Middle frontal gyrus (tissue), 1 donor: ENCODE results near the gene ANKRD29.
"Not testable (repeated sequence)": the region's sequence is repeated elsewhere in the genome, so short reads cannot be mapped to it uniquely, and the experiment has no call there.

Experiments
- DNase-seq: peaks from one replicate; pipeline ENCODE4 v3.0.0-alpha.2; 2015; ENCODE audit warnings: low spot score; ENCODE audit errors: extremely low spot score

The ANKRD29 gene

DNA sequence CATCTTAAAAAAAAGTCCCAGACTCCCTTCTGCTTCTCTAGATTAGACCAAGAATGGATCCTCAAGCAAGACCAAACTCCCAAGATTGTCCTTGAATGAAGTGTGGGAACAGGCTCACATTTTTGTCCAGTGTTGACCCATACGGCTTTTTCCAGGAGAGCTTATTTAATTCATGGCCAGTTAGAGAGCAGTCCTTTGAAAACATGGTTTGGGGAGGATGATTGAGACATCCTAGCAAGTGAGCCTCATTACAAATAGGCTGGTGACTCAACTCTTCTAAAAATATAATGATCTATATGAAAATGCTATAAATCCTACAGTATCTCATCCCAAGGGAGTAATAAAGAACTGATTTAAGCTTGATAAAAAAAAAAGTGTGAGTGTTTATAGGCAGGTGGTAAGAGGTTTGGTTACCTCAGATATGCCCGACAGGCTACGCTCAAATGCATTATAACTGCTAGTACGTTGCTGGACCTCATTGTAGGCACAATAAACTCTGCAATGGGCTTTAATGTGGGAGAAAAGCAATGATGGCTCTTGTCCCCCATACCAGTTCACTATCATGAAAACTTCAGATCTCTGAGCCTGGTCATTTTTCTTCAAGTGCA, 17.0 kb downstream of the ANKRD29 start:
- no peak for DNase-seq

GRCh38 chr18:23643815-23644490, 18.8 kb downstream of the ANKRD29 start:
- no peak for DNase-seq

GRCh38 chr18:23641937-23642666, 20.6 kb downstream of the ANKRD29 start:
- no peak for DNase-seq

DNA sequence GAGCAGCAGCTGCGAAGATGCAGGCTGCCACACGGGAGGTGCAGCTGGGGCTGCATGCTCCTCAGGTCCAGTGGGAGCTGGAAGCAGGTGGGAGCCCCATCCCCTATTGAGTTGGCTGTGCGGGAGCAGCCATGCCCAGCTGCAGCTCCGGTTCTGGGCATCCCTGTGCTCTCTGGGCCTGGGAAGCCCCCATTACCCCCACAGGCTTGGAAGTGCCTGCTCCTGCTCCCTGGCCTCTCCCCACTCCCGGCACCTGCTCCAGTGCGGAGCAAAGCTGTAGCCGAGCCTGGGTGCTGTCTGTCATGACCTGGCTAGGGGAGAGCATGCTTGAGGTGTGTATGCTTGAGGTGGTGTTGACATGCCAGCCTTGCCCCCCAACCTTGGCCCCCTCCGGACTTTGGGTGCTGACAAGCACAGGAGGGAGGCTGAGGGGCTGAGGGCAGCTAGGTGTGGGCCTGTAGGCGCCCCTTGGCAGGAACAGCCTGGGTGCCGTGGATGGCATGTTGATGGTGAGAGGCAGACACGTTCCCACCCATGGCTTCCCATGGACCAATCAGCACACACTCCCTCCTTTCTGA, 21.5 kb downstream of the ANKRD29 start:
- DNase-seq = no peak

GRCh38 chr18:23640052-23640451, 22.7 kb downstream of the ANKRD29 start:
- DNase-seq = no peak

DNA sequence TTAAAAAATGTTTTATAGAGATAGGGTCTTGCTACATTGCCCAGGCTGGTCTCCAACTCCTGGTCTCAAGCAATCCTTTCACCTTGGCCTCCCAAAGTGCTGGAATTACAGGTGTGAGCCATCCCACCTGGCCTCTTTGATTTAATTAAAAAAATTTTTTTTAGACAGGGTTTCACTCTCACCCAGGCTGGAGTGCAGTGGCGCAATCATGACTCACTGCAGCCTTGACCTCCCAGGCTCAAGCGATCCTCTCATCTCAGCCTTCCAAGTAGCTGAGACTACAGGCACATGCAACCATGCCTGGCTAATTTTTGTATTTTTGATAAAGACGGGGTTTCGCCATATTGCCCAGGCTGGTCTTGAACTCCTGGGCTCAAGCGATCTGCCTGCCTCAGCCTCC, 26.3 kb downstream of the ANKRD29 start:
- not testable (repeated sequence) for DNase-seq

- no peak for DNase-seq
Observed at GRCh38 chr18:23636071-23636399, 26.7 kb downstream of the ANKRD29 start.

- DNase-seq = no peak
Observed at GRCh38 chr18:23635283-23636070, 27.2 kb downstream of the ANKRD29 start.

DNA sequence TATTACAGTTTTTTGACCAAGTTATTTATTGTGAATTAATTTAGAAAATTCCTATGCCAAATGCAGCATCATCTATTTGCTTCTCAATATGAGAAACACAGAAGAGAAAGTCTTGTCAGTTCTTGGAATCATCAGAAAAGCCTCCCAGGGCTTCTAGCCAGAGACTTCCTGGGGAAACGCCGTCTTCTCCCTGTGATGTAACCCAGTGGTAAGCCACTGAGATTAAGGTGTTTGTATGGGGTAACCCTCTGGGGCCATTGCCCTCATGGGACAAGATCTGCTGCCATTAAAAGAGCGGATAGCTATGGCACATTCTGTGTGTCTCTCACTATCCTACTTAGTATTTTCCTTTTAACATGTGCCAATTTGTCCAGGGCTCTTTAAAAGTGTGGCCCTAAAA, 28.0 kb downstream of the ANKRD29 start:
- no peak for DNase-seq

DNA sequence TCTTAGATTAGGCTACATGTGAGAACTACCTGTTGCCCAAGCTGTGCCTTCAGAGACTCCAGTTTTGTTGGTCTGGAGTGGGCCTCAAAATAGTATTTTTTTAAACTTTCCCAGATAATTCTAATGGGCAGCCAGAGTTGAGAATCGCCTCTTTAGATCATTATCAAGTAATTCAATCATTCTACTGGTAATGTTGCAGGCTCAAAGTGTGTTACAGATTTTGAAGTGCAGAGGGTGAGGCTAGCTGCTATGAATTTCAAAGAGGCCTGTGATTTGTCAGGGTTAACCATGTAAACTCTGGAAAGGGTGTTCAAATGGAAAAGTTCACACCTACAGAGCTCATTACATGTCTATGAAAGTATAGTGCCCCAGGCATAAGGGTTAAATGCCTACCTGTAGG, 30.1 kb downstream of the ANKRD29 start:
- no peak for DNase-seq

- DNase-seq = no peak
Observed at GRCh38 chr18:23631746-23632145, 31.0 kb downstream of the ANKRD29 start.

GRCh38 chr18:23631312-23631711, 31.4 kb downstream of the ANKRD29 start:
- DNase-seq = no peak

GRCh38 chr18:23629444-23629946, 33.2 kb downstream of the ANKRD29 start:
- no peak for DNase-seq

- no peak for DNase-seq
Observed at GRCh38 chr18:23627970-23628369, 34.7 kb downstream of the ANKRD29 start.

GRCh38 chr18:23627321-23627720, 35.4 kb downstream of the ANKRD29 start:
- no peak for DNase-seq

DNA sequence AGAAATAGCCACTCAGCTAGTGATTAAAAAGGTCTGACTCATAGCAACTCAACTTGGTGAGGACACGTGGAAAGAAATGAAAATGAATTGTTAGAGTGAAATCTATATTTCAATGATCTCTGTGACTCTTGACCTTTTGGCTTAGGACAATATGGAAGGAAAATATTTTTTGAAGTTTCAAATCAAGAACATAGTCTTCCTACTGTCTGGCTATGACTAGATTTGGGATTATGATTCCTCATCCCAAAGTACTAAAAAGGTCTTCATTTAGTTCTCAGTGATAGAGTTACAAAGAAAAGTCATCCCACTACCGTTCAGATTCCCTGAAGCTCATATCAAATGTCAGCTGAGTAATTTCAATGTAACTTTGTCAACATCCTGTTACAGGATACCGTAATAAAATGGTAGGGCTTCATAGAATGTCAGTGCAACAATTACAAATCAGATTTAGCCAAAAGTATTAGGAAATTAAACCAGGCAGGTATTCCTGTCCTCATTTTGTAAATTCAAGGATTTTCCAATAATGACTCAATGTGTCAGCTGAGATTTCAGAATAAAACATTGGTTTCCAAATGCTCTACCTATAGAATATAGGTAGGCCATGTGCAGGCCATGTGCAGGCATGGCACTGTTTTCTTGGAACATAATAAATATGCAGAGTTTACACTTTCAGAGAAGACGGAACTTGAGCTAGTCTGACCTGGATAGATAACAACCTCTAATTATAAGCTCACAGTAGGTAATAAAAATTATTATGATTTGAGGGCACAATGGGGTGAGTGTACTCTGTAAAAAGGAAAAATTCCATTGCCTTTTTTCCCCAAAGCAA, 36.0 kb downstream of the ANKRD29 start:
- DNase-seq = no peak

GRCh38 chr18:23623040-23623439, 39.7 kb downstream of the ANKRD29 start:
- DNase-seq = no peak

- DNase-seq = no peak
Observed at GRCh38 chr18:23619388-23619881, 43.3 kb downstream of the ANKRD29 start.

GRCh38 chr18:23618862-23619387, 43.8 kb downstream of the ANKRD29 start:
- DNase-seq = no peak

DNA sequence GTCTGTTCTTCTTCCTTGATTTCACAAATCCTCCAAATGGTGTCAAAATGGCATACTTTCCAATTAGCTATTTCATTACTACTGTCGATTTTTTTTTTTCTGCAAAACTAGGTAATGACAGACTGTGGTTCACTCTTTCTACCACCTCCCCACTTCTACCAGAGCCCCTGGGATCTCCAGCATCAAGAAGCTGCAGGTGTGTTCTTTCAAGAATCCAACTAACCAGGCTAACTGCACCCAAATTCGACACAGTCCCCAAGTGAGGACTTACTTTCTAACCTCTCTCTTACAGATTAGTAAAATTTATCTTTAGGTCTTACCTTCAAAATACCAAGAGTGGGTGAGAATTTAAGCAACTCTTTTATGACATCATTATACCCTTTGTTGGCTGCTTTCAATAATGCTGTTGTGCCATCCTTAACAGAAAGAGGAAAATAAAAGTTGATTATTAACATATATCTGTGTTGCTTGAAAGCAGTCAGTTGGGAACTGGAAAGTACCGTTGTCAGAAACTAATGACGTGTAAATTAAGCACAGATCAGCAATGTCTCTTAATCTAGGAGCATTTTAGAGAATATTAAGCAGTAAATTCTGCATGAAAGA, 45.2 kb downstream of the ANKRD29 start:
- no peak for DNase-seq
